Trophoblast cell (in vitro differentiated cells and primary cell): Measurements from ENCODE around the gene SLC5A2.

Experiments used
- DNase-seq, 2 donors: peaks; one replicate each; pipeline ENCODE4 v3.0.0-alpha.2; 2016
- H2AFZ ChIP-seq: 2 replicates; pipeline ENCODE4 v1.6.1; 2013; ENCODE audit warnings: low read length, moderate library complexity, mild to moderate bottlenecking; ENCODE audit not compliant: insufficient read depth, poor library complexity
- H2AK5ac ChIP-seq: 2 replicates; pipeline ENCODE4 v1.6.1; 2013; ENCODE audit warnings: mild to moderate bottlenecking, low read length
- H2BK120ac ChIP-seq: 2 replicates; pipeline ENCODE4 v1.6.1; 2013; ENCODE audit warnings: low read length, mild to moderate bottlenecking, moderate library complexity; ENCODE audit not compliant: insufficient read depth, poor library complexity
- H2BK12ac ChIP-seq: 2 replicates; pipeline ENCODE4 v1.6.1; 2013; ENCODE audit warnings: mild to moderate bottlenecking, low read length, moderate library complexity
- H2BK5ac ChIP-seq: 2 replicates; pipeline ENCODE4 v1.6.1; 2013; ENCODE audit warnings: low read length, low read depth, moderate library complexity, mild to moderate bottlenecking; ENCODE audit not compliant: poor library complexity
- H3K14ac ChIP-seq: 2 replicates; pipeline ENCODE4 v1.6.1; 2013; ENCODE audit warnings: mild to moderate bottlenecking, low read length
- H3K18ac ChIP-seq: 2 replicates; pipeline ENCODE4 v1.6.1; 2013; ENCODE audit warnings: mild to moderate bottlenecking, low read length
- H3K23ac ChIP-seq: 2 replicates; pipeline ENCODE4 v1.6.1; 2013; ENCODE audit warnings: low read length
- H3K27ac ChIP-seq: 2 replicates; pipeline ENCODE4 v1.5.1; 2013; ENCODE audit warnings: low read depth, mild to moderate bottlenecking, inconsistent platforms, low read length, moderate library complexity
- H3K27me3 ChIP-seq: 2 replicates; pipeline ENCODE4 v1.6.1; 2013; ENCODE audit warnings: inconsistent platforms, mild to moderate bottlenecking, low read length, moderate library complexity; ENCODE audit not compliant: insufficient read depth
- H3K36me3 ChIP-seq, 2 experiments: 1 replicate in 1 of 2; 2 replicates in 1 of 2; pipeline ENCODE4 v1.6.1; 2013; ENCODE audit warnings: low read length in 2 of 2, mild to moderate bottlenecking in 2 of 2, moderate library complexity in 1 of 2; ENCODE audit not compliant: insufficient read depth in 2 of 2, control insufficient read depth in 1 of 2
- H3K4ac ChIP-seq: 2 replicates; pipeline ENCODE4 v1.6.1; 2013; ENCODE audit warnings: low read depth, mild to moderate bottlenecking, low read length, moderate library complexity
- H3K4me1 ChIP-seq, 2 experiments: 1 replicate in 1 of 2; 2 replicates in 1 of 2; pipeline ENCODE4 v1.6.1; 2013; ENCODE audit warnings: low read length in 2 of 2, mild to moderate bottlenecking in 2 of 2, moderate library complexity in 1 of 2; ENCODE audit not compliant: insufficient read depth in 2 of 2, control insufficient read depth in 1 of 2
- H3K4me2 ChIP-seq: 2 replicates; pipeline ENCODE4 v1.6.1; 2013; ENCODE audit warnings: inconsistent platforms, mild to moderate bottlenecking, low read length, moderate library complexity
- H3K4me3 ChIP-seq: 2 replicates; pipeline ENCODE4 v1.5.1; 2013; ENCODE audit warnings: mild to moderate bottlenecking, low read depth, low read length, inconsistent platforms
- H3K79me1 ChIP-seq: one replicate; pipeline ENCODE4 v1.6.1; 2013; ENCODE audit warnings: low read length
- H3K79me2 ChIP-seq: 2 replicates; pipeline ENCODE4 v1.6.1; 2013; ENCODE audit warnings: low read length, mild to moderate bottlenecking; ENCODE audit not compliant: control insufficient read depth, insufficient read depth, poor library complexity
- H3K9ac ChIP-seq: 2 replicates; pipeline ENCODE4 v1.6.1; 2013; ENCODE audit warnings: mild to moderate bottlenecking, low read length
- H3K9me3 ChIP-seq: 2 replicates; pipeline ENCODE4 v1.6.1; 2013; ENCODE audit warnings: low read depth, mild to moderate bottlenecking, control low read depth, inconsistent platforms, low read length; ENCODE audit not compliant: insufficient read depth
- H4K12ac ChIP-seq: 2 replicates; pipeline ENCODE4 v1.6.1; 2013; ENCODE audit warnings: low read depth, mild to moderate bottlenecking, low read length, moderate library complexity
- H4K8ac ChIP-seq: 2 replicates; pipeline ENCODE4 v1.6.1; 2013; ENCODE audit warnings: low read depth, mild to moderate bottlenecking, low read length, moderate library complexity
- H4K91ac ChIP-seq: one replicate; pipeline ENCODE4 v1.6.1; 2013; ENCODE audit warnings: low read depth, mild to moderate bottlenecking, low read length, moderate library complexity
- WGBS: extraction: QIAGEN DNeasy Blood & Tissue Kit; methylation state at CpG from one replicate; pipeline ENCODE4 v1.1.7; 2013; ENCODE audit warnings: missing lambda C conversion rate; ENCODE audit not compliant: insufficient read length, insufficient coverage; ENCODE audit errors: extremely low coverage; 5-methylcytosine and 5-hydroxymethylcytosine counted together

The SLC5A2 gene

GRCh38 chr16:31465788-31466370 lies 17.0 kb upstream of the SLC5A2 start:
- Histone ChIP-seq H3K79me1 (no peaks in the 10 kb centered on the region), H3K27me3 (no peaks in the 10 kb centered on the region), H3K4me3 (no peak overlapping the region), H4K91ac (no peak overlapping the region), H2AK5ac (no peak overlapping the region), H3K23ac (no peak overlapping the region), H3K9ac (no peak overlapping the region), H2BK12ac (peak overlapping the region; percentile 74), H2AFZ (no peak overlapping the region), H3K14ac (peak overlapping the region; percentile 19), H3K9me3 (peaks cover 2% of the 10 kb centered on the region), H2BK5ac (no peak overlapping the region), H3K4ac (no peak overlapping the region), H3K18ac (no peak overlapping the region), H3K27ac (no peak overlapping the region), H4K8ac (no peak overlapping the region), H3K36me3 (peaks cover 27 to 37% of the 10 kb centered on the region in 2 experiments), H3K79me2 (no peaks in the 10 kb centered on the region), H3K4me2 (no peak overlapping the region), H3K4me1 (peaks cover 4 to 5% of the 10 kb centered on the region in 2 experiments), H4K12ac (no peak overlapping the region), H2BK120ac (peak overlapping the region; percentile 16)
- WGBS = no CpG with 5 or more reads among the region's 20 CpGs
- DNase-seq = no peak

- H4K8ac ChIP-seq = no peak overlapping the region
- no peak overlapping the region for H3K9ac ChIP-seq
- no peak overlapping the region for H3K4me2 ChIP-seq
- H2BK120ac ChIP-seq = peak overlapping the region; percentile 16
- H2BK5ac ChIP-seq = no peak overlapping the region
- peak overlapping the region; percentile 45 for H4K91ac ChIP-seq
- no peak overlapping the region for H3K4ac ChIP-seq
- DNase-seq = no peak
- H2AK5ac ChIP-seq = no peak overlapping the region
- H3K36me3 ChIP-seq = peaks cover 27 to 37% of the 10 kb centered on the region in 2 experiments
- H3K23ac ChIP-seq = no peak overlapping the region
- H3K27me3 ChIP-seq = no peaks in the 10 kb centered on the region
- peak overlapping the region; percentile 74 for H2BK12ac ChIP-seq
- no peak overlapping the region for H4K12ac ChIP-seq
- no peak overlapping the region for H3K27ac ChIP-seq
- H3K18ac ChIP-seq = no peak overlapping the region
- peak overlapping the region; percentile 19 for H3K14ac ChIP-seq
- peaks cover 1% of the 10 kb centered on the region for H3K79me2 ChIP-seq
- peaks cover 4% of the 10 kb centered on the region for H3K79me1 ChIP-seq
- H3K4me1 ChIP-seq = peaks cover 7% of the 10 kb centered on the region in 2 experiments
- WGBS = no CpG with 5 or more reads among the region's 18 CpGs
- peaks cover 2% of the 10 kb centered on the region for H3K9me3 ChIP-seq
- H2AFZ ChIP-seq = no peak overlapping the region
- H3K4me3 ChIP-seq = no peak overlapping the region
These were observed 16.5 kb upstream of the SLC5A2 start for GRCh38 chr16:31466381-31466841.

GRCh38 chr16:31467151-31467773 lies 15.7 kb upstream of the SLC5A2 start:
- Histone ChIP-seq H3K27ac (no peak overlapping the region), H3K36me3 (peaks cover 23 to 33% of the 10 kb centered on the region in 2 experiments), H3K14ac (no peak overlapping the region), H2AFZ (no peak overlapping the region), H3K4me3 (no peak overlapping the region), H3K4me2 (no peak overlapping the region), H3K4me1 (peaks cover 8 to 9% of the 10 kb centered on the region in 2 experiments), H2BK5ac (no peak overlapping the region), H4K91ac (peak overlapping the region; percentile 45), H3K9ac (no peak overlapping the region), H3K18ac (no peak overlapping the region), H3K79me2 (peaks cover 7% of the 10 kb centered on the region), H3K79me1 (peaks cover 11% of the 10 kb centered on the region), H3K9me3 (peaks cover 2% of the 10 kb centered on the region), H3K23ac (no peak overlapping the region), H3K4ac (no peak overlapping the region), H4K8ac (no peak overlapping the region), H4K12ac (no peak overlapping the region), H2AK5ac (no peak overlapping the region), H3K27me3 (no peaks in the 10 kb centered on the region), H2BK12ac (no peak overlapping the region), H2BK120ac (no peak overlapping the region)
- no CpG with 5 or more reads among the region's 5 CpGs for WGBS
- DNase-seq = no peak

GRCh38 chr16:31467858-31468257 lies 15.1 kb upstream of the SLC5A2 start:
- H3K18ac ChIP-seq = no peak overlapping the region
- H4K12ac ChIP-seq = no peak overlapping the region
- H3K79me2 ChIP-seq = peaks cover 10% of the 10 kb centered on the region
- no peak overlapping the region for H2BK5ac ChIP-seq
- H4K8ac ChIP-seq = no peak overlapping the region
- DNase-seq = no peak
- peaks cover 14% of the 10 kb centered on the region for H3K79me1 ChIP-seq
- H3K4ac ChIP-seq = no peak overlapping the region
- no peaks in the 10 kb centered on the region for H3K27me3 ChIP-seq
- H3K4me1 ChIP-seq = peaks cover 9 to 11% of the 10 kb centered on the region in 2 experiments
- no peak overlapping the region for H2BK120ac ChIP-seq
- peaks cover 18 to 28% of the 10 kb centered on the region in 2 experiments for H3K36me3 ChIP-seq
- no peak overlapping the region for H2AK5ac ChIP-seq
- no CpG with 5 or more reads among the region's 5 CpGs for WGBS
- H2BK12ac ChIP-seq = no peak overlapping the region
- H3K9ac ChIP-seq = no peak overlapping the region
- H2AFZ ChIP-seq = no peak overlapping the region
- H3K27ac ChIP-seq = no peak overlapping the region
- no peak overlapping the region for H3K23ac ChIP-seq
- H3K14ac ChIP-seq = no peak overlapping the region
- H3K4me2 ChIP-seq = no peak overlapping the region
- no peak overlapping the region for H4K91ac ChIP-seq
- H3K9me3 ChIP-seq = peaks cover 5% of the 10 kb centered on the region
- H3K4me3 ChIP-seq = no peak overlapping the region
